GM12878 (cell line): ENCODE measurements around the gene KCNG1. TPM values are rescaled to one million over a fixed set of nuclear protein-coding genes. Genes with fewer than 3 reads are reported as not detected.

Experiments
- GABPA ChIP-seq: IDR thresholded peaks from 2 replicates; pipeline ENCODE4 v1.6.1; 2014; ENCODE audit warnings: antibody characterized with exemption, low read depth, mild to moderate bottlenecking, inconsistent platforms
- HDAC2 ChIP-seq: fragments of 200-600 bp; sonication (generic); IDR thresholded peaks from 2 replicates; pipeline ENCODE4 v1.6.1; 2017
- HSF1 ChIP-seq: fragments of 150-350 bp; IDR thresholded peaks from 2 replicates; pipeline ENCODE4 v1.6.1; 2014; ENCODE audit warnings: mild to moderate bottlenecking, low read depth, low read length
- IKZF1 ChIP-seq: fragments of 450-650 bp; conservative IDR thresholded peaks from 2 replicates; pipeline ENCODE4 v1.6.1; 2017; ENCODE audit warnings: antibody characterized with exemption, mild to moderate bottlenecking
- IKZF2 ChIP-seq, 2 experiments: fragments of 450-650 bp; IDR thresholded peaks; 2 replicates each; pipeline ENCODE4 v1.6.1; 2017; ENCODE audit warnings: mild to moderate bottlenecking in 2 of 2, moderate library complexity in 2 of 2
- KAT2A ChIP-seq: conservative IDR thresholded peaks from 2 replicates; pipeline ENCODE4 v1.6.1; 2011; ENCODE audit warnings: low read depth, low read length; ENCODE audit not compliant: control insufficient read depth
- MEF2A ChIP-seq: IDR thresholded peaks from 2 replicates; pipeline ENCODE4 v1.6.1; 2011; ENCODE audit warnings: low read depth, mild to moderate bottlenecking, low read length, moderate library complexity; ENCODE audit not compliant: insufficient read depth
- NFYB ChIP-seq: IDR thresholded peaks from 2 replicates; pipeline ENCODE4 v1.6.1; 2011; ENCODE audit warnings: low read depth, mild to moderate bottlenecking, low read length, improper control_type of control experiment, moderate library complexity; ENCODE audit not compliant: insufficient read depth
- POLR2AphosphoS5 ChIP-seq: IDR thresholded peaks from 2 replicates; pipeline ENCODE4 v1.6.1; 2011; ENCODE audit warnings: mild to moderate bottlenecking, low read length, inconsistent platforms
- SUPT20H ChIP-seq: IDR thresholded peaks from 2 replicates; pipeline ENCODE4 v1.6.1; 2011; ENCODE audit warnings: low read depth, mild to moderate bottlenecking, low read length, moderate library complexity, borderline replicate concordance; ENCODE audit not compliant: control insufficient read depth
- SUZ12 ChIP-seq: fragments of 200-600 bp; sonication (generic); IDR thresholded peaks from one replicate; pipeline ENCODE4 v1.6.1; 2018; ENCODE audit warnings: antibody characterized with exemption, mild to moderate bottlenecking; ENCODE audit not compliant: unreplicated experiment
- WRNIP1 ChIP-seq: IDR thresholded peaks from 2 replicates; pipeline ENCODE4 v1.6.1; 2011; ENCODE audit warnings: low read depth, low read length, improper control_type of control experiment, borderline replicate concordance
- YBX1 ChIP-seq: fragments of 450-650 bp; IDR thresholded peaks from 2 replicates; pipeline ENCODE4 v1.6.1; 2016; ENCODE audit warnings: antibody characterized with exemption
- ZNF207 ChIP-seq: fragments of 450-650 bp; IDR thresholded peaks from 2 replicates; pipeline ENCODE4 v1.6.1; 2014; ENCODE audit warnings: antibody characterized with exemption, mild to moderate bottlenecking, borderline replicate concordance
- ZZZ3 ChIP-seq: IDR thresholded peaks from 2 replicates; pipeline ENCODE4 v1.6.1; 2011; ENCODE audit warnings: low read depth; ENCODE audit not compliant: control insufficient read depth, insufficient read length
- polyA plus RNA-seq, 11 experiments: library from polyadenylated mRNA; depleted of rRNA in 4 of 11; unstranded in 6 of 11; stranded (reverse) in 5 of 11; fragments of >200 nt; fragmentation: Nextera tagmentation in 4 of 11; fragmentation: Illumina TruSeq in 1 of 11; extraction: Ambion mirVana in 4 of 11; extraction: Trizol in 1 of 11; gene quantifications; 1 replicate in 1 of 11; 2 replicates in 10 of 11; pipeline versions ENCODE4 v1.2.1 to v1.2.3, GENCODE V29; 2011 to 2016; ENCODE audit warnings: inconsistent platforms in 2 of 11, missing spikeins in 2 of 11, low read depth in 1 of 11
- total RNA-seq, 4 experiments: library from RNA; depleted of rRNA in 3 of 4; stranded (reverse); fragments of >200 nt in 3 of 4; fragmentation: Illumina TruSeq in 1 of 4; extraction: Trizol in 1 of 4; gene quantifications; 2 replicates each; pipeline versions ENCODE4 v1.2.1 to v1.2.3, GENCODE V29; 2013 to 2021
- TF ChIP-seq, protein P1 (sequence below): fragments of 450-650 bp; IDR thresholded peaks from 2 replicates; pipeline ENCODE4 v1.6.1; 2016; ENCODE audit warnings: mild to moderate bottlenecking
- TF ChIP-seq, protein P2 (sequence below): IDR thresholded peaks from 2 replicates; pipeline ENCODE4 v1.6.1; 2011; ENCODE audit warnings: mild to moderate bottlenecking, low read depth, low read length, moderate library complexity; ENCODE audit not compliant: insufficient replicate concordance

KCNG1 gene
- total and polyA plus RNA-seq, 10 of the 15 experiments (the other 5 are each of a cell fraction or from before 2014, with no cell fraction given) = not detected

DNA sequence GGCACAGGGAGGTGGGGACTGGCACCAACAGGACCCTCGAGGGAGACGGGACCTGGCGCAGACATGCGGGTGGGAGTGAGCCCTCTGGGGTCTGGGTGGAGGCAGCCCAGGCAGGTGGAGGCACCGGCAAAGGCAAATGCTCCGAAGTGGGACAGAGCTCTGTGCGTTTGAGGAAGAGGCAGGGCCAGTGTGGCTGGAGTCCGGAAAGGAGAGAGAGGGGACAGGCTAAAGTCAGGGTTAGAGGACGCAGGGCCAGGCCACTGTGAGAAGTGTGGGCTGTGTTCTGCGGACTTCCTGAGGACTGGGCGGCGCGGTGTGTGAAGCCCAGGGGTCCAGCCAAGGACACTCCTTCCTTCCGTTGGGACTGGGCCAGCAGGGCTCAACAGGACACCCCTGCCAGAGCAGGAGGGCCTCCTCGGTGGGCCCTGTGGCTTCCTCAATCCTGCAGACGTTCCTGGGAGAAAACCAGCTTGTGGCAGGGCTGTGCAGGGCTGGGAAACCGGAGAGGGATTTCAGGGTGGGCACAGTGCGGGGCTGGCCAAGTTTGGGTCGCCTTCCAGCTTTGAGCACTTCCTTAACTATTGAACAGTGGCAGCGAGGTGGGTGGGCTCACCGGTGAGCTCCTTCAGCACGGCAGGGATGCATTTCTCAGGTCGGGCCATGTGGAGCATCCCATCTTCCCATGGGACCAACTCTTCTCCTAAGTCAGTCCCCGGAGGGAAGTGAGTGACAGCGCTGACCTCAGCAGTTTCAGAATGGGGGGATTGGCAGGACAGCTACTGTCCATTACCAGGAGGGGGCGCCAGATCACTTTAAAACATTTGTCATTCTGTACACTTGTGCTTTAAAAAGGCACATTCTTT is 41.8 kb downstream of the KCNG1 start (continued):
- TF ChIP-seq KAT2A = no peak
- TF ChIP-seq, protein P1, sequence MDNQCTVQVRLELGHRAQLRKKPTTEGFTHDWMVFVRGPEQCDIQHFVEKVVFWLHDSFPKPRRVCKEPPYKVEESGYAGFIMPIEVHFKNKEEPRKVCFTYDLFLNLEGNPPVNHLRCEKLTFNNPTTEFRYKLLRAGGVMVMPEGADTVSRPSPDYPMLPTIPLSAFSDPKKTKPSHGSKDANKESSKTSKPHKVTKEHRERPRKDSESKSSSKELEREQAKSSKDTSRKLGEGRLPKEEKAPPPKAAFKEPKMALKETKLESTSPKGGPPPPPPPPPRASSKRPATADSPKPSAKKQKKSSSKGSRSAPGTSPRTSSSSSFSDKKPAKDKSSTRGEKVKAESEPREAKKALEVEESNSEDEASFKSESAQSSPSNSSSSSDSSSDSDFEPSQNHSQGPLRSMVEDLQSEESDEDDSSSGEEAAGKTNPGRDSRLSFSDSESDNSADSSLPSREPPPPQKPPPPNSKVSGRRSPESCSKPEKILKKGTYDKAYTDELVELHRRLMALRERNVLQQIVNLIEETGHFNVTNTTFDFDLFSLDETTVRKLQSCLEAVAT = no peak
- no peak for TF ChIP-seq GABPA
- TF ChIP-seq IKZF2 (IDR thresholded peaks at IDR 0.05) = peak; percentile 24 to 38; a peak in 2 of 4 replicates
- TF ChIP-seq HSF1 = no peak
- no peak for TF ChIP-seq ZZZ3
- TF ChIP-seq ZNF207 = no peak
- TF ChIP-seq HDAC2 = no peak
- no peak for TF ChIP-seq SUZ12
- TF ChIP-seq IKZF1 = peak; percentile 37; the same call in 1 of the 2 replicates
- no peak for TF ChIP-seq POLR2AphosphoS5
- no peak for TF ChIP-seq SUPT20H
- TF ChIP-seq, protein P2, sequence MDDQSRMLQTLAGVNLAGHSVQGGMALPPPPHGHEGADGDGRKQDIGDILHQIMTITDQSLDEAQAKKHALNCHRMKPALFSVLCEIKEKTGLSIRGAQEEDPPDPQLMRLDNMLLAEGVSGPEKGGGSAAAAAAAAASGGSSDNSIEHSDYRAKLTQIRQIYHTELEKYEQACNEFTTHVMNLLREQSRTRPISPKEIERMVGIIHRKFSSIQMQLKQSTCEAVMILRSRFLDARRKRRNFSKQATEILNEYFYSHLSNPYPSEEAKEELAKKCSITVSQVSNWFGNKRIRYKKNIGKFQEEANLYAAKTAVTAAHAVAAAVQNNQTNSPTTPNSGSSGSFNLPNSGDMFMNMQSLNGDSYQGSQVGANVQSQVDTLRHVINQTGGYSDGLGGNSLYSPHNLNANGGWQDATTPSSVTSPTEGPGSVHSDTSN = peak; percentile 82
- TF ChIP-seq MEF2A = no peak
- no peak for TF ChIP-seq NFYB
- TF ChIP-seq WRNIP1 = no peak
- no peak for TF ChIP-seq YBX1
